GM23338 (cell line): ENCODE measurements around the gene C2orf42. TPM values are rescaled to one million over a fixed set of nuclear protein-coding genes. Genes with fewer than 3 reads are reported as not detected.

Experiments
- ATAC-seq: fragments of 200-7000 bp; cut with Tn5 transposase; 3 replicates; pipeline ENCODE4 v1.9.1; 2020
- DNase-seq: peaks from one replicate; pipeline ENCODE4 v3.0.0-alpha.2; 2015; ENCODE audit warnings: low spot score
- H2AFZ ChIP-seq: fragments of 200-600 bp; sonication (generic); 2 replicates; pipeline ENCODE4 v1.8.0; 2016; ENCODE audit warnings: antibody characterized with exemption, mild to moderate bottlenecking, moderate library complexity
- H3F3A ChIP-seq: fragments of 200-600 bp; sonication (generic); replicated peaks from 2 replicates; pipeline ENCODE4 v1.8.0; 2017; ENCODE audit warnings: antibody characterized with exemption, mixed run types, low read depth
- H3K27ac ChIP-seq: fragments of 200-600 bp; sonication (generic); 2 replicates; pipeline ENCODE4 v1.6.1; 2016; ENCODE audit warnings: low read depth
- H3K27me3 ChIP-seq: fragments of 200-600 bp; sonication (generic); 2 replicates; pipeline ENCODE4 v1.8.0; 2016; ENCODE audit warnings: mild to moderate bottlenecking, mixed run types, moderate library complexity; ENCODE audit not compliant: insufficient read depth
- H3K36me3 ChIP-seq: fragments of 200-600 bp; sonication (generic); 2 replicates; pipeline ENCODE4 v1.8.0; 2016; ENCODE audit warnings: mild to moderate bottlenecking; ENCODE audit not compliant: insufficient read depth
- H3K4me1 ChIP-seq: fragments of 200-600 bp; sonication (generic); 2 replicates; pipeline ENCODE4 v1.8.0; 2016; ENCODE audit warnings: mild to moderate bottlenecking, moderate library complexity; ENCODE audit not compliant: insufficient read depth
- H3K4me2 ChIP-seq: fragments of 200-600 bp; sonication (generic); 2 replicates; pipeline ENCODE4 v1.7.1; 2017; ENCODE audit warnings: mixed run types
- H3K4me3 ChIP-seq: fragments of 200-600 bp; sonication (generic); 2 replicates; pipeline ENCODE4 v1.6.1; 2016; ENCODE audit warnings: mixed run types
- H3K79me2 ChIP-seq: fragments of 200-600 bp; sonication (generic); replicated peaks from 2 replicates; pipeline ENCODE4 v1.8.0; 2017; ENCODE audit warnings: mild to moderate bottlenecking; ENCODE audit not compliant: insufficient read depth
- H3K9me2 ChIP-seq: fragments of 200-600 bp; sonication (generic); 2 replicates; pipeline ENCODE4 v1.8.0; 2017; ENCODE audit not compliant: insufficient read depth
- H4K20me1 ChIP-seq: fragments of 200-600 bp; sonication (generic); replicated peaks from 2 replicates; pipeline ENCODE4 v1.8.0; 2017; ENCODE audit warnings: mild to moderate bottlenecking; ENCODE audit not compliant: insufficient read depth
- H3K27ac Mint-ChIP-seq: 2 replicates; pipeline ENCODE4 v1.8.0; 2020; ENCODE audit warnings: inconsistent platforms, mild to moderate bottlenecking, moderate library complexity, mixed read lengths
- H3K27me3 Mint-ChIP-seq: 3 replicates; pipeline ENCODE4 v1.8.0; 2022; ENCODE audit warnings: low read depth, mild to moderate bottlenecking, moderate library complexity, mixed read lengths, inconsistent platforms; ENCODE audit not compliant: insufficient read depth, poor library complexity
- H3K36me3 Mint-ChIP-seq: 3 replicates; pipeline ENCODE4 v1.8.0; 2021; ENCODE audit warnings: low read depth, mild to moderate bottlenecking, inconsistent platforms, moderate library complexity, mixed read lengths
- H3K4me1 Mint-ChIP-seq: 3 replicates; pipeline ENCODE4 v1.8.0; 2020; ENCODE audit warnings: mild to moderate bottlenecking, inconsistent platforms, mixed read lengths
- H3K4me3 Mint-ChIP-seq: 3 replicates; pipeline ENCODE4 v1.8.0; 2021; ENCODE audit warnings: moderate library complexity, mild to moderate bottlenecking, inconsistent platforms, mixed read lengths
- H3K9me3 Mint-ChIP-seq: 3 replicates; pipeline ENCODE4 v1.8.0; 2020; ENCODE audit warnings: moderate library complexity, mild to moderate bottlenecking, inconsistent platforms, mixed read lengths
- CTCF ChIP-seq, 2 experiments: fragments of 200-600 bp in 1 of 2; sonication (generic) in 1 of 2; conservative IDR thresholded peaks; 2 replicates each; pipeline versions ENCODE4 v1.5.1 to v1.6.1; 2016 to 2017; ENCODE audit warnings: antibody characterized with exemption in 2 of 2, low read depth in 2 of 2, mild to moderate bottlenecking in 2 of 2, moderate library complexity in 1 of 2
- ETS1 ChIP-seq: IDR thresholded peaks from 2 replicates; pipeline ENCODE4 v1.6.1; 2016; ENCODE audit warnings: antibody characterized with exemption
- EZH2 ChIP-seq: fragments of 200-600 bp; sonication (generic); IDR thresholded peaks from one replicate; pipeline ENCODE4 v1.8.0; 2017; ENCODE audit warnings: antibody characterized with exemption, mild to moderate bottlenecking, low read depth; ENCODE audit not compliant: unreplicated experiment
- EZH2phosphoT487 ChIP-seq: fragments of 200-600 bp; sonication (generic); IDR thresholded peaks from one replicate; pipeline ENCODE4 v1.8.1; 2018; ENCODE audit warnings: antibody characterized with exemption; ENCODE audit not compliant: unreplicated experiment
- NANOG ChIP-seq: IDR thresholded peaks from 2 replicates; pipeline ENCODE4 v1.6.1; 2016; ENCODE audit warnings: antibody characterized with exemption, borderline replicate concordance
- STAT1 ChIP-seq: IDR thresholded peaks from one replicate; pipeline ENCODE4 v1.6.1; 2016; ENCODE audit warnings: antibody characterized with exemption; ENCODE audit not compliant: unreplicated experiment
- ZNF114 ChIP-seq: fragments of 250-450 bp; sonication (Bioruptor Pico); IDR thresholded peaks from 2 replicates; pipeline ENCODE4 v1.5.0; 2020; ENCODE audit warnings: mild to moderate bottlenecking, moderate library complexity
- ZNF331 ChIP-seq: fragments of 250-450 bp; sonication (Bioruptor Pico); IDR thresholded peaks from 2 replicates; pipeline ENCODE4 v1.5.0; 2020; ENCODE audit warnings: low read depth, mild to moderate bottlenecking, moderate library complexity
- ZNF462 ChIP-seq: fragments of 250-450 bp; sonication (Bioruptor Pico); IDR thresholded peaks from 2 replicates; pipeline ENCODE4 v1.5.0; 2020; ENCODE audit warnings: mild to moderate bottlenecking, moderate library complexity
- polyA plus RNA-seq: library from polyadenylated mRNA; unstranded; fragments of >200 nt; fragmentation: Nextera tagmentation; extraction: Ambion mirVana; gene quantifications from 2 replicates; pipeline ENCODE4 v1.2.1, GENCODE V29; 2016
- total RNA-seq: library from RNA; depleted of rRNA; stranded (reverse); fragments of >200 nt; shearing (Covaris generic); gene quantifications from 2 replicates; pipeline ENCODE4 v1.2.3, GENCODE V29; 2014

The C2orf42 gene
- total and polyA plus RNA-seq, 2 experiments from 2014 or later: 4.3 to 6.9 TPM

DNA sequence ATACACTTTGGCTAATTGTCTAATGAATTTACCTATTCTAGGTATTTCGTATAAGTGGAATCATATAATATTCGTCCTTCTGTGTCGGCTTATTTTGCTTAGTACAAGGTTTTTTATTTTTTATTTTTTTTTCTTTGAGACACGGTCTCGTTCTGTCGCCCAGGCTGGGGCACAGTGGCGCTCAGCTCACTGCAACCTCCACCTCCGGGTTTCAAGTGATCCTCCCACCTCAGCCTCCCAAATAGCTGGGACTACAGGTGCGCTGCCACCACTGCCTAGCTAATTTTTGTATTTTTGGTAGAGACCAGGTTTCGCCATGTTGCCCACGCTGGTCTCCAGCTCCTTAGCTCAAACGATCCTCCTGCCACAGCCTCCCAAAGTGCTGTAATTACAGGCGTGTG is 65.3 kb downstream of the C2orf42 start:
- Mint-ChIP-seq H3K27me3 (peaks cover 14% of the 10 kb centered on the region), H3K4me1 (peaks cover 39% of the 10 kb centered on the region), H3K27ac (peak overlapping the region; percentile 99), H3K9me3 (peaks cover 4% of the 10 kb centered on the region; the same call in 1 of the 3 replicates), H3K4me3 (peak overlapping the region; percentile 90), H3K36me3 (no peaks in the 10 kb centered on the region)
- H4K20me1 ChIP-seq: no peaks in the 10 kb centered on the region
- ATAC-seq (no peak), DNase-seq (no peak)
- no peaks in the 10 kb centered on the region for H3K27me3 ChIP-seq
- peak overlapping the region; percentile 100 for H3K27ac ChIP-seq
- no peak overlapping the region for H2AFZ ChIP-seq
- H3K4me1 ChIP-seq: peaks cover 30% of the 10 kb centered on the region
- no peaks in the 10 kb centered on the region for H3K79me2 ChIP-seq
- peaks cover 16% of the 10 kb centered on the region for H3F3A ChIP-seq
- no peaks in the 10 kb centered on the region for H3K9me2 ChIP-seq
- no peaks in the 10 kb centered on the region for H3K36me3 ChIP-seq
- TF ChIP-seq ZNF462 (CRISPR knock-in tag): no peak
- no peak for TF ChIP-seq STAT1
- TF ChIP-seq ZNF114 (CRISPR knock-in tag): no peak
- no peak for TF ChIP-seq EZH2phosphoT487
- TF ChIP-seq ZNF331 (CRISPR knock-in tag): no peak
- no peak for TF ChIP-seq CTCF (conservative IDR thresholded peaks at IDR 0.05; ENCODE audit: low read depth in 2 of 2)
- no peak for TF ChIP-seq ETS1
- no peak for TF ChIP-seq NANOG
- TF ChIP-seq EZH2: no peak
- peak overlapping the region; percentile 93 for H3K4me2 ChIP-seq
- H3K4me3 ChIP-seq: peak overlapping the region; percentile 67
